Psoas muscle (tissue), 8 donors: ENCODE results near the gene CNTNAP2. TPM values are rescaled to one million over a fixed set of nuclear protein-coding genes. Genes with fewer than 3 reads are reported as not detected.
"Not testable (repeated sequence)": the region's sequence is repeated elsewhere in the genome, so short reads cannot be mapped to it uniquely, and the experiment has no call there.

Experiments used
- ATAC-seq, 4 donors: fragments of 200-7000 bp; cut with Tn5 transposase; one replicate each; pipeline ENCODE4 v1.9.1; 2020; ENCODE audit warnings: moderate library complexity in 3 of 4, mild to moderate bottlenecking in 2 of 4
- DNase-seq, 2 donors: peaks; one replicate each; pipeline ENCODE4 v3.0.0-alpha.2; 2020
- H3K27ac ChIP-seq: fragments of 200-600 bp; one replicate; pipeline ENCODE4 v1.8.0; 2022
- H3K27me3 ChIP-seq, 3 donors: fragments of 200-600 bp in 1 of 3; one replicate each; pipeline versions ENCODE4 v1.6.1 to v1.8.0; 2013 to 2022; ENCODE audit warnings: low read length in 2 of 3, mild to moderate bottlenecking in 2 of 3, moderate library complexity in 1 of 3; ENCODE audit not compliant: insufficient read depth in 3 of 3
- H3K36me3 ChIP-seq, 2 donors: fragments of 200-600 bp in 1 of 2; one replicate each; pipeline versions ENCODE4 v1.6.1 to v1.8.0; 2013 to 2022; ENCODE audit warnings: low read depth in 1 of 2, mild to moderate bottlenecking in 1 of 2, moderate library complexity in 1 of 2; ENCODE audit not compliant: insufficient read depth in 1 of 2
- H3K4me1 ChIP-seq: fragments of 200-600 bp; one replicate; pipeline ENCODE4 v1.8.0; 2022
- H3K4me3 ChIP-seq: fragments of 200-600 bp; one replicate; pipeline ENCODE4 v1.8.0; 2022; ENCODE audit warnings: mild to moderate bottlenecking
- H3K9me3 ChIP-seq: fragments of 200-600 bp; one replicate; pipeline ENCODE4 v1.8.0; 2022
- CTCF ChIP-seq: fragments of 200-600 bp; IDR thresholded peaks from one replicate; pipeline ENCODE4 v1.8.0; 2022; ENCODE audit warnings: antibody characterized with exemption
- WGBS, 3 donors: extraction: QIAGEN DNeasy Blood & Tissue Kit; methylation state at CpG; one replicate each; pipeline versions ENCODE4 v1.1.6 to v1.1.7; 2013; 5-methylcytosine and 5-hydroxymethylcytosine counted together
- intact Hi-C, 2 donors: fragments of 100-400 bp; cut with DNase I; formaldehyde crosslinking; loops; one replicate each; pipeline versions ENCODE4 v1.11.0 to v1.14.2; 2022
- polyA plus RNA-seq, 3 donors: library from polyadenylated mRNA; stranded (reverse); fragments of 200-250 nt; gene quantifications; one replicate each; pipeline ENCODE4 v1.2.3, GENCODE V29; 2013
- total RNA-seq, 4 donors: library from RNA; stranded (reverse); fragmentation: NEBNext Ultra II Directional in 2 of 4; extraction: Animal tissue kit (Norgen Biotek cat#: 25700) in 2 of 4; gene quantifications; one replicate each; pipeline versions ENCODE4 v1.2.1 to v1.2.4, GENCODE V29; 2021 to 2023
- donor health status: healthy with polysubstance abuse.
- donor health status: DM: no; HTN: no; CAD: no; lungs with moderate emphysema.
- donor health status: Bipolar disorder and iron deficiency.
- donor health status: healthy.
- donor health status: DM: yes; HTN: yes; CAD: no.
- donor health status: DM: no; HTN: no; CAD: no.
- donor health status: DM: no; HTN: no; CAD: no.
- donor health status: DM: yes; HTN: yes; CAD: no.

Gene CNTNAP2
- total and polyA plus RNA-seq, 7 donors: 0.01 to 0.13 TPM; not detected in 5

GRCh38 chr7:148461392-148462179, 2345.0 kb downstream of the CNTNAP2 start:
- Histone ChIP-seq H3K27ac (no peak overlapping the region), H3K36me3 (no peaks in the 10 kb centered on the region), H3K9me3 (no peaks in the 10 kb centered on the region), H3K4me1 (no peaks in the 10 kb centered on the region), H3K4me3 (no peak overlapping the region), H3K27me3 (no peaks in the 10 kb centered on the region)
- intact Hi-C loops: no loop called here
- TF ChIP-seq CTCF: no peak
- WGBS, 3 donors: 76 to 83% (median 81%) methylated on average over 4 of the region's 4 CpGs
- DNase-seq: no peak
- no peak for ATAC-seq

- H3K27me3 ChIP-seq, DNase-seq, ATAC-seq, H3K36me3 ChIP-seq, H3K4me3 ChIP-seq, H3K4me1 ChIP-seq, H3K27ac ChIP-seq, intact Hi-C loops, H3K9me3 ChIP-seq: not testable (repeated sequence)
- WGBS, 3 donors: 93 to 95% (median 94%) methylated on average over 9 of the region's 9 CpGs
Observed at GRCh38 chr7:148462774-148463173, 2346.2 kb downstream of the CNTNAP2 start.

GRCh38 chr7:148463210-148463609, 2346.6 kb downstream of the CNTNAP2 start:
- no peaks in the 10 kb centered on the region for H3K9me3 ChIP-seq
- 92 to 96% (median 92%) methylated on average over 4 of the region's 4 CpGs for WGBS, 3 donors
- no peaks in the 10 kb centered on the region for H3K4me1 ChIP-seq
- no peak for DNase-seq
- H3K4me3 ChIP-seq: no peak overlapping the region
- no peak overlapping the region for H3K27ac ChIP-seq
- H3K27me3 ChIP-seq: no peaks in the 10 kb centered on the region
- no peak for TF ChIP-seq CTCF
- no peak for ATAC-seq
- intact Hi-C loops: no loop called here
- no peaks in the 10 kb centered on the region for H3K36me3 ChIP-seq

- 78 to 87% (median 86%) methylated on average over 7 of the region's 7 CpGs for WGBS, 3 donors
- no peak for TF ChIP-seq CTCF
- no peaks in the 10 kb centered on the region for H3K4me1 ChIP-seq
- no peak overlapping the region for H3K27ac ChIP-seq
- DNase-seq: no peak
- no peaks in the 10 kb centered on the region for H3K36me3 ChIP-seq
- no peaks in the 10 kb centered on the region for H3K9me3 ChIP-seq
- peaks cover 0 to 3% (median 0%) of the 10 kb centered on the region in 3 donors for H3K27me3 ChIP-seq
- ATAC-seq: no peak
- intact Hi-C loops: no loop called here
- H3K4me3 ChIP-seq: no peak overlapping the region
Observed at GRCh38 chr7:148464947-148465346, 2348.3 kb downstream of the CNTNAP2 start.

- H3K27ac ChIP-seq, H3K4me1 ChIP-seq, DNase-seq, intact Hi-C loops, H3K4me3 ChIP-seq, H3K9me3 ChIP-seq, H3K36me3 ChIP-seq, H3K27me3 ChIP-seq, ATAC-seq: not testable (repeated sequence)
- 91 to 93% (median 92%) methylated on average over 15 of the region's 15 CpGs for WGBS, 3 donors
Observed at GRCh38 chr7:148465441-148465840, 2348.8 kb downstream of the CNTNAP2 start.
